Keratinocyte (primary cell): ENCODE results near the gene TOMM20. TPM values are rescaled to one million over a fixed set of nuclear protein-coding genes. Genes with fewer than 3 reads are reported as not detected.

ENCODE experiments used
- DNase-seq: peaks from one replicate; pipeline ENCODE4 v3.0.0-alpha.2; 2011; ENCODE audit warnings: low read depth, missing footprints, low spot score
- FAIRE-seq: peaks from 2 replicates; lab custom pipeline; 2011; peaks lifted over from hg19 to GRCh38; lab: Jason Lieb, UNC
- H2AFZ ChIP-seq: 2 replicates; pipeline ENCODE4 v1.6.0; 2012; ENCODE audit warnings: low read length, control low read depth, inconsistent platforms; ENCODE audit not compliant: control insufficient read depth
- H3K27ac ChIP-seq: 2 replicates; pipeline ENCODE4 v1.5.1; 2011; ENCODE audit warnings: low read length; ENCODE audit not compliant: control insufficient read depth, insufficient read depth
- H3K27me3 ChIP-seq: 3 replicates; pipeline ENCODE4 v1.6.0; 2011; ENCODE audit warnings: low read length; ENCODE audit not compliant: control insufficient read depth, insufficient read depth; ENCODE audit errors: extremely low read depth
- H3K36me3 ChIP-seq, 2 experiments: 2 replicates in 1 of 2; 3 replicates in 1 of 2; pipeline ENCODE4 v1.5.1; 2011; ENCODE audit warnings: low read length in 2 of 2, mild to moderate bottlenecking in 1 of 2; ENCODE audit not compliant: control insufficient read depth in 2 of 2, insufficient read depth in 2 of 2; ENCODE audit errors: extremely low read depth in 1 of 2
- H3K4me1 ChIP-seq: 3 replicates; pipeline ENCODE4 v1.5.1; 2011; ENCODE audit warnings: low read length; ENCODE audit not compliant: control insufficient read depth, insufficient read depth; ENCODE audit errors: extremely low read depth
- H3K4me2 ChIP-seq: 3 replicates; pipeline ENCODE4 v1.6.0; 2011; ENCODE audit warnings: low read depth, low read length; ENCODE audit not compliant: control insufficient read depth, insufficient read depth; ENCODE audit errors: extremely low read depth
- H3K4me3 ChIP-seq, 3 experiments: fragments of 200-600 bp in 1 of 3; sonication (generic) in 1 of 3; 2 replicates in 2 of 3; 3 replicates in 1 of 3; pipeline ENCODE4 v1.5.1; 2011 to 2016; ENCODE audit warnings: low read length in 3 of 3, mild to moderate bottlenecking in 3 of 3, control low read depth in 2 of 3, inconsistent platforms in 1 of 3, low read depth in 1 of 3, mixed read lengths in 1 of 3, mixed run types in 1 of 3, moderate library complexity in 1 of 3; ENCODE audit not compliant: control insufficient read depth in 2 of 3, insufficient read depth in 2 of 3; ENCODE audit errors: extremely low read depth in 1 of 3
- H3K79me2 ChIP-seq: 2 replicates; pipeline ENCODE4 v1.6.0; 2012; ENCODE audit warnings: low read length; ENCODE audit not compliant: control insufficient read depth, insufficient read depth
- H3K9ac ChIP-seq: 3 replicates; pipeline ENCODE4 v1.6.0; 2011; ENCODE audit warnings: low read length; ENCODE audit not compliant: control insufficient read depth, insufficient read depth; ENCODE audit errors: extremely low read depth
- H3K9me1 ChIP-seq: 3 replicates; pipeline ENCODE4 v1.6.0; 2011; ENCODE audit warnings: low read length; ENCODE audit not compliant: control insufficient read depth, insufficient read depth; ENCODE audit errors: extremely low read depth
- H3K9me3 ChIP-seq: 2 replicates; pipeline ENCODE4 v1.5.1; 2012; ENCODE audit warnings: low read depth, low read length; ENCODE audit not compliant: control insufficient read depth
- H4K20me1 ChIP-seq: 3 replicates; pipeline ENCODE4 v1.6.0; 2011; ENCODE audit warnings: low read length; ENCODE audit not compliant: control insufficient read depth, insufficient read depth; ENCODE audit errors: extremely low read depth
- EZH2 ChIP-seq: IDR thresholded peaks from one replicate; pipeline ENCODE4 v1.6.1; 2012; ENCODE audit warnings: inconsistent platforms, mild to moderate bottlenecking, low read length, moderate library complexity
- dilution Hi-C: fragments of 300-500 bp; cut with MboI; formaldehyde crosslinking; loops from one replicate; pipeline ENCODE4 v1.7.0; 2020; ENCODE audit warnings: low sequenced_read_pairs; ENCODE audit not compliant: extremely low pct_ligation_motif_present
- polyA plus RNA-seq, 5 experiments: library from polyadenylated mRNA; depleted of rRNA in 3 of 5; stranded (reverse) in 3 of 5; stranded (forward) in 1 of 5; unstranded in 1 of 5; fragments of >200 nt; gene quantifications; 1 replicate in 1 of 5; 2 replicates in 3 of 5; 3 replicates in 1 of 5; pipeline versions ENCODE4 v1.2.1 to v1.2.3, GENCODE V29; 2011 to 2012; ENCODE audit warnings: missing spikeins in 2 of 5, low read depth in 1 of 5, low replicate concordance in 1 of 5
- TF ChIP-seq, protein P1 (sequence below), 3 experiments: IDR thresholded peaks in 1 of 3; conservative IDR thresholded peaks in 1 of 3; optimal IDR thresholded peaks in 1 of 3; 2 replicates in 2 of 3; 3 replicates in 1 of 3; pipeline versions ENCODE3 to v1.5.1; 2011; ENCODE audit warnings: low read length in 3 of 3, mild to moderate bottlenecking in 3 of 3, moderate library complexity in 2 of 3, control low read depth in 1 of 3, inconsistent platforms in 1 of 3; ENCODE audit not compliant: insufficient read depth in 2 of 3; ENCODE audit errors: extremely low read depth in 1 of 3

TOMM20 gene
- polyA plus RNA-seq, 1 donor (not counting 4 experiments of a cell fraction or from before 2014, with no cell fraction given): 140 TPM

DNA sequence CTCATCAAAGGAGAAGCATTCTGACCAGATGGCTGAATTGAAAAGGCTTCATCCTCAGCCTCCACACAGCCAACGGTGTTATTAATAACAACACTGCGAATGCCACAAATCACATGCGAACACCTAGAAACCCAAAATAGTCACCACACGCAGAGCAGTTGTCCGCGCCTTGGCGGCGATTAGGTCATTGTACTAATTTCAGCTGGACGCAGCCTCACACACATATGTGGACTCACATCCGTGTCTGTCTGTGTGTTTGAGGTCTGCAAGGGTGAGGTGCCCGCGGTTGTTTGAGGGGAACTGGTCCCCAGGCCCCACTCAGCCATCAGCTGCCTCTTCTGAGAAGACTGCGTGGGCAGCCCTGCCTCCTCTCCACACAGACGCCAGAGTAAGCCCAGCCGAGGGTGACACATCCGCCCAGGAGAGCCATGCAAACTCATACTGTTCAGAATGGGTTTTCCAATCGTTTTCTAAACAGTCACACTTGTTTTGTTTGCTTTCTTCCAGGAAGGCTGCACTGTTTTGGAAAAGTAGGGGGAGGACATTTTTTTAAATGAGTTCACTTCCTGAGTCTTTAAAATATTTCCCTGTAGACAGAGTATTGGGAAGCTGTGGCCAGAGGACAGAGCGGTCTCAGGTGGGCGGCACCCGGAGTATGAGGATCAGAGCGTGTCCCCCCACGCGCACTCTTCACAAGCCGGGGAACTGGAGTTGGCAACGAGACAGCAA lies 53.4 kb downstream of the TOMM20 start:
- no peak overlapping the region for H2AFZ ChIP-seq
- H3K9me1 ChIP-seq: no peaks in the 10 kb centered on the region
- no peaks in the 10 kb centered on the region for H3K9me3 ChIP-seq
- dilution Hi-C loops: loop anchor here (10.0 kb wide), 2 partner anchors 100 to 200 kb away; no protein-coding TSS in a partner anchor
- no peak overlapping the region for H3K4me3 ChIP-seq
- H3K4me1 ChIP-seq: peaks cover 53% of the 10 kb centered on the region
- H3K4me2 ChIP-seq: no peak overlapping the region
- H3K27me3 ChIP-seq: no peaks in the 10 kb centered on the region
- no peak for DNase-seq
- H3K79me2 ChIP-seq: no peaks in the 10 kb centered on the region
- no peak overlapping the region for H3K9ac ChIP-seq
- no peaks in the 10 kb centered on the region for H4K20me1 ChIP-seq
- H3K36me3 ChIP-seq: no peaks in the 10 kb centered on the region
- FAIRE-seq: no peak
- H3K27ac ChIP-seq: peak overlapping the region; percentile 10
- no peak for TF ChIP-seq EZH2
- TF ChIP-seq, protein P1, sequence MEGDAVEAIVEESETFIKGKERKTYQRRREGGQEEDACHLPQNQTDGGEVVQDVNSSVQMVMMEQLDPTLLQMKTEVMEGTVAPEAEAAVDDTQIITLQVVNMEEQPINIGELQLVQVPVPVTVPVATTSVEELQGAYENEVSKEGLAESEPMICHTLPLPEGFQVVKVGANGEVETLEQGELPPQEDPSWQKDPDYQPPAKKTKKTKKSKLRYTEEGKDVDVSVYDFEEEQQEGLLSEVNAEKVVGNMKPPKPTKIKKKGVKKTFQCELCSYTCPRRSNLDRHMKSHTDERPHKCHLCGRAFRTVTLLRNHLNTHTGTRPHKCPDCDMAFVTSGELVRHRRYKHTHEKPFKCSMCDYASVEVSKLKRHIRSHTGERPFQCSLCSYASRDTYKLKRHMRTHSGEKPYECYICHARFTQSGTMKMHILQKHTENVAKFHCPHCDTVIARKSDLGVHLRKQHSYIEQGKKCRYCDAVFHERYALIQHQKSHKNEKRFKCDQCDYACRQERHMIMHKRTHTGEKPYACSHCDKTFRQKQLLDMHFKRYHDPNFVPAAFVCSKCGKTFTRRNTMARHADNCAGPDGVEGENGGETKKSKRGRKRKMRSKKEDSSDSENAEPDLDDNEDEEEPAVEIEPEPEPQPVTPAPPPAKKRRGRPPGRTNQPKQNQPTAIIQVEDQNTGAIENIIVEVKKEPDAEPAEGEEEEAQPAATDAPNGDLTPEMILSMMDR (optimal IDR thresholded peaks at IDR 0.05 in 1 of 3, IDR thresholded peaks at IDR 0.05 in 1 of 3, conservative IDR thresholded peaks at IDR 0.05 in 1 of 3; ENCODE audit: extremely low read depth in 1 of 3, insufficient read depth in 2 of 3, low read length in 3 of 3): no peak

DNA sequence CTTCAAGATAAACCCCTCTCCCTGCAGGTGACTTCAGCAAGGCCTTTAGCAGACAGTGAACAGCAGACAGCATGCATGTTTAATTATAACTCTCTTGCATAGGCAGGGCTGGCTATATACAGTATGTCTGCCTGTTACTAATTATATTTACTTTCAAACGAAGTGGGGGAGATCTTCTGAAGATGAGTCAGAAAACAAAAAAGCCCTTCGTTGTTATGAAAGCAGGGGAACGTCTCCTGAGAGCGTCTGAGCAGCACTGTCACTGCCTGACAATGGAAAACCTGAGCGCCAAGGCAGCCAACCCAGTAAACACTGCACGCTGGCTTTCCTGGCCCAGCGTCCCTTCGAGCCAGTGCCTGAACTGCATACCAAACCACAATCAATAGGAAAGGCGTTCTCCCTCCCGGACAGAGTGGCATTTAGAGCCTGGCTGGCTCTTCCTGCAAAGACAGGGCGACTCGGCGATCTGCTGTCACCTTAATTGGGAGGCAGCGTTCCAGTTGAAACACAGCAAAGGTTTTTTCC lies 54.1 kb downstream of the TOMM20 start:
- H3K4me3 ChIP-seq: no peak overlapping the region
- H3K9me3 ChIP-seq: no peaks in the 10 kb centered on the region
- no peaks in the 10 kb centered on the region for H3K9me1 ChIP-seq
- H3K4me1 ChIP-seq: peaks cover 53% of the 10 kb centered on the region
- no peaks in the 10 kb centered on the region for H4K20me1 ChIP-seq
- H3K27me3 ChIP-seq: no peaks in the 10 kb centered on the region
- H3K9ac ChIP-seq: peak overlapping the region; percentile 71
- H2AFZ ChIP-seq: no peak overlapping the region
- no peak overlapping the region for H3K27ac ChIP-seq
- dilution Hi-C loops: loop anchor here (10.0 kb wide), 2 partner anchors 100 to 200 kb away; no protein-coding TSS in a partner anchor
- DNase-seq (no peak), FAIRE-seq (no peak)
- H3K79me2 ChIP-seq: no peaks in the 10 kb centered on the region
- no peak for TF ChIP-seq EZH2
- TF ChIP-seq, protein P1 (optimal IDR thresholded peaks at IDR 0.05 in 1 of 3, IDR thresholded peaks at IDR 0.05 in 1 of 3, conservative IDR thresholded peaks at IDR 0.05 in 1 of 3; ENCODE audit: extremely low read depth in 1 of 3, insufficient read depth in 2 of 3, low read length in 3 of 3): no peak
- no peaks in the 10 kb centered on the region for H3K36me3 ChIP-seq
- H3K4me2 ChIP-seq: peak overlapping the region; percentile 7
